ENCODE data around the gene NMT1.
A peak's percentile ranks its signal among the peaks of the same experiment; 100 is the strongest.

NMT1 gene

DNA sequence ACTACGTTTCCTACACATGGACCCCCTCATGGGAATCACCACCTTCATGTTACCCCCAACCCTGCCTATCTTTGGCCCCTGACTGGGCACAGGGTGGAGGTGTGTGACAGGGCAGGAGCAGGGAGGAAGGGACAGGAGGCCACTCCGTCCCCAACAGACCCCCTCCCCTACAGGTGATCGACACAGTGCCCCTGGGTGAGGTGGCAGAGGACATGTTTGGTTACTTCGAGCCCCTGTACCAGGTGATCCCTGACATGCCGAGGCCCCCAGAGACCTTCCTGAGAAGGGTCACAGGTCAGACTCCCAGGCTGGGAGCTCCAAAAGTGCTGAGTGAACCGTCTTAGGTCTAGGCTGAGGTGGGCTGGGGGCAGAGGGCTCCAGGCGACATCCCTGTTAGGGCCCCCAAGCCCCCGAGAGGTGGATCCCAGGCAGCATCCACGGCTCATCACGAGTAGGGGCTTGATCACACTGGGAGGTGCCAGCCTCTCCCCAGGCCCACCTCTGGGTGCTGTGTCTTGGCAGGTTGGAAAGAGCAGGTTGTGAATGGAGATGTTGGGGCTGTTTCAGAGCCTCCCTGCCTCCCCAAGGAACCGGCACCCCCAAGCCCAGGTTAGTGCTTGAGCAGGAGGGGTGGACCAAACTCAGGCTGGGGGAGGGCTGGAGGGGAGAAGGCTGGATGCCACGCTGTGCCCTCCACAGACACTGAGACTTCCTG, 75.9 kb downstream of the NMT1 start:
- no peak for DNase-seq (ENCODE audit: low read depth)

- no peak for DNase-seq (ENCODE audit: low read depth)
Measured at GRCh38 chr17:45137561-45138305, 76.6 kb downstream of the NMT1 start.

DNA sequence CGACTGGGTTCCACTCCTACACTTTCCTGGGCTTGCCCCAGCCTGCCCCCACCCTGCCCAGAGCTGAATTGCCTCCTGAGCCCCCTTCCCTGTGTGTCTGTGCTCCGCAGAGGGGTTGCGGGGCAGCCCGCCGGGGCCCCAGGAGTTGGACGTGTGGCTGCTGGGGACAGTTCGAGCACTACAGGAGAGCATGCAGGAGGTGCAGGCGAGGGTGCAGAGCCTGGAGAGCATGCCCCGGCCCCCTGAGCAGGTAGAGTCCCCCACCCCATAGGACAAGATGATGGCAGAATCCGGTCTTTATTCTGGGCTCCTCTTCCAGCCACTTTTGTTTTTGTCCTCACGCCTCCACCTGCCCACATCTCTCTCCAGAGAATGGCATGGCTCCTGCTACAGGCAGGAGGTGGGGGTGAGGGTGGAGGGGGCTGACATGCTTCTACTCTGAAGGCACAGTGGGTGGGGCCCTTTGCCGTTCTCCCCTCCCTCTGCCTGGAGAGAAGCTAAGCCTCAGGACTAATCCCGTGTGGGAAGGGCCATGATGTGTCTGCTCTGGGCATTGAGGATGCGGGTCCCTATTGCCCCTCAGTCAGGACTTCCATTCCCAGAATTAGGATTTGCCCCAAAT, 77.9 kb downstream of the NMT1 start:
- no peak for DNase-seq (ENCODE audit: low read depth)

DNA sequence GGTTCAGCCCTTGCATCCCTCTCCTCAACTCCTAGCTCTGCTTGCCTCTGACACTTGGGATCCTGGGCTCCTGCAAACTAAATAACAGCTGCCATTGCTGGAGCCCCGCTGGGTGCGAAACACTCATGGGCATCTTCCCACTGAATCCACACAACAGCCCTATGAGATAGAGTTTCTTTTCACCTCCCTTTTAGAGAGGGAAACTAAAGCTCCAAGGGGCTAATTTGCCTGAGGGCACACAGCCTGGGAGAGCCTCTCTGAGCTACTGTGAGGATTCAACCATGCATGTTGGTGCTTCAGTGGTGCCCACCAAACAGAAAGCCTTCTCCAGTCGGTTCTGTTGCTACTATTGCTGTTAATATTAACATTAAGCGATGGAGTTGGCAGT, 78.4 kb downstream of the NMT1 start:
- DNase-seq (ENCODE audit: low read depth): no peak

GRCh38 chr17:45143094-45143670, 82.1 kb downstream of the NMT1 start:
- no peak for DNase-seq (ENCODE audit: low read depth)

- no peak for DNase-seq (ENCODE audit: low read depth)
Measured at GRCh38 chr17:45143767-45144198, 82.7 kb downstream of the NMT1 start.

- no peak for DNase-seq (ENCODE audit: low read depth)
Measured at GRCh38 chr17:45144199-45145034, 83.3 kb downstream of the NMT1 start.

DNA sequence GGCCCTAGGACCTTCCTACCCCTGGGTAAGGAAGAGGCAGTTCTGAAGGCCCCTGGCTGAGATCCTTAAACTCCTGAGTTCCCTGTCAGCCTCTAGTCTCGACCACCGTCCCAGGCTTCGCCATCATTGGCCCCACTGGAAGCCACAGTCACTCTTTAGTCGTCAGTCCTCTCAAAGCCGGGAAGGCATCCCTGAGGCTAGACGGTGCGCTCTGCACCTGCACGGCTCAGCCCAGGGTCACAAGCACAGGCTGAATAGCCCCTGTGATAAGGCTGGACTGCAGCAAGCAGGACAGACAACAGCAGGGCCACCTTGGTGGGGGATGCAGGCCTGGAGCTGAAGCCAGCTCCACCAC, 83.9 kb downstream of the NMT1 start:
- DNase-seq (ENCODE audit: low read depth): no peak

DNA sequence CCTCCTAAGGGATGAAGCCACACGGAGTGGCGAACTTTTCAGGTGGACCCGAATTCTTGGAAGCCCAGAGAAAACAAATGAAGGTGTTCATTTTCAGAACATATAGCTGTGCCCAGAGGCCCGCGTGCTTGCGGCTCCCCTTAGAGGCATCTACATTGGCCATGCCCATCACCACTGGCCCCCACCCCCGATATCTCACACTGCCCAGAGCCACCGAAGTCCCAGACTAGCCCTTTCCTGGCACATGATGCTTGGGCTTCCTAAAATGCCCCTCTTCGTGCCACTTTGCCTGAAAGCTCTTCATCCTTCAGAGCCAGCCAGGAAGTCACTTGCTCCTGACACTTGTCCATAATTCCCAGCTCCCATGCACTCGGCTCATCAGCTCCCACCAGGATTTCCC, 85.0 kb downstream of the NMT1 start:
- no peak for DNase-seq (ENCODE audit: low read depth)

GRCh38 chr17:45146592-45146889, 85.4 kb downstream of the NMT1 start:
- no peak for DNase-seq (ENCODE audit: low read depth)

- no peak for DNase-seq (ENCODE audit: low read depth)
Measured at GRCh38 chr17:45146890-45147580, 85.9 kb downstream of the NMT1 start.

DNA sequence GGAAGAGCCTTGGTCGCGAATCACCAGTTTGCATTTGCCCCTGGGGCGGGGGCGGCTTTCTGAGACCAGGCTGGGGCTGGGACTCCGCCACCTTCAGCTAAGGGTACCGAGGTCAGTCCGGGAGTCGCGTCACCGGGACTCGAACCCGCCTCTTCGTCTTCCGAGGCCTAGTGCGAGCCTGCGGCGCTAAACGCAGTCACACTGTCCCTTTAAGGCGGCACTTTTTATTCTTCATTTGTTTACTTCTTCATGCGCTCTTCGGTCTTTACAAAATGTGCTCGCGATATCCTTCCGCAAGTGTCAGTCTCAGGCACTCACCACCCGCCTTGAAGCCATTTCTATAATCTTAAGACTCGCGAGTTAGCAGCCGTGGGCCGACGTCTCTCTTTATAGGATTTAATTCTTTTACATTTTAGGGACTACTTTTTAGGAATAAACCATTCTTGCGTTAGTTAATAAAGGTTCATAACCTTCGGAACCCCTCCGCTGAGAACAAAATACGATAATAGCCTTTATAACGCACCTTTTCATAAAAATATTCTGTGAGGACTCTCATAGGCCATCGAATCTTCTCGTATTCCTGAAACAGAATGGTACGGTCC, 86.6 kb downstream of the NMT1 start:
- peak; percentile 79 for DNase-seq (ENCODE audit: low read depth)

DNA sequence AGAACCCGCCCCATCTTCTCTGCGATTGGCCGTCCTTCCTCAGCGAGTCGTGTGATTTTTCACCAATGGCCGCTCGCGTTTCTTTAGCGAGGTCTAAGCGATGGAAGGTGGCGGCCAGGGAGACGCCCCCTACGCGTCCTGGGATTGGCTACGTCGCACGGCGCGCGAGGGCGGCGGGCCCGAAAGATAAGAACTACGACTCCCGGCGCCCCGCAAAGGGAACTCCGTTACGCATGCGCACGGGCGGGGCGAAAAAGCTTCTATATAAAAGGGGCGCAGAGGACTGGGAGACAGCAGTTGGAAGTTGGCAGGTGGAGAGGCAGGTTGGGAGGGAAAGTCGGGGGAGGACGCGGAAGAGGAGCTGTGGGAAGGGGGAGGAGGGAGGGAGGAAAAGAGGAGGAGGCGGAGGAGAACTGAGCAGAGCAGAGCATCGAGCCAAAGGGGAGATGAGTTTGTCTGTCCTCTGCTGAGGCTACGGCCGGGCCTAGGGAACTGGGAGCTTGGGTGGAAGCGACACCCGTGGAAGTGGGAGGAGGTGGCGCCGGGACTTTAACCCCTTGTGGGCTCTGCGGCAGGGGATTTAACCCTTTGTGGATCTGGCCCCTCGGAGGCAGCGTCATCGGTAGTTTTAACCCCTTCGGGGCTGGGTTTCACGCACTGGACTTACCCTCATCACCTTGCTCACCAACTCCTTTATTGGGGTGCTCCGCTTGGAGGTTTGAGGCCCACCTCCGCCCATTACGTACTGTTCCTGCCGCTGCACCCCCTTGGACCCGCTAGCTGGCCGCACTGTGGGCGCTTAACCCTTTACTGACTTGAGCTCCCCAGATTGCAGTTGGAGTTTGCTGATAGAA, 87.3 kb downstream of the NMT1 start, which contains the start of gene HEXIM1:
Gene HEXIM1 (plus strand): TSS at position 293 of the 854 bp plus-strand sequence. CDS start 716 bp downstream, outside the sequence.
- DNase-seq (ENCODE audit: low read depth): peak; percentile 98

GRCh38 chr17:45149037-45149668, 88.0 kb downstream of the NMT1 start:
- DNase-seq (ENCODE audit: low read depth): peak; percentile 71

- peak; percentile 36 for DNase-seq (ENCODE audit: low read depth)
Measured at GRCh38 chr17:45149669-45150664, 88.8 kb downstream of the NMT1 start.

GRCh38 chr17:45150911-45151809, 90.0 kb downstream of the NMT1 start:
- no peak for DNase-seq (ENCODE audit: low read depth)

DNA sequence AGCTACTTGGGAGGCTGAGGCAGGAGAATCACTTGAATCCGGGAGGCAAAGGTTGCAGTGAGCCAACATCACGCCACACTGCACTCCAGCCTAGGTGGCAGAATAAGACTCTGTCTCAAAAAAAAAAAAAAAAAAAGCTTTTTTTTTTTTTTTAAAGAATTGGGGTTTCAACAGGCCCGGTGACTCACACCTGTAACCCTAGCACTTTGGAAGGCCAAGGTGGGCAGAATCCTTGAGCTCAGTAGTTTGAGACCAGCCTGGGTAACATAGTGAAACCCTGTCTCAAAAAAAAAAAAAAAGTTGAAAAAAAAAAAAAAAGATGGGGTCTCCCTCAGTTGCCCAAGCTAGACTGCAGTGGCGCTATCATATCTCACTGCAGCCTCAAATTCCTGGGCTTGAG, 93.9 kb downstream of the NMT1 start:
- DNase-seq (ENCODE audit: low read depth): no peak

Measured in activated T-cell treated with anti-CD3 and anti-CD28 coated beads for 48 hours (primary cell).